BLaER1 treated with 17β-estradiol and CSF1 and Interleukin-3, amounts not matched to agents 10 nM and 100 nM (cell line): ENCODE measurements around the gene RIN1.

ENCODE experiments used
- H3K27ac ChIP-seq, 11 experiments: shearing (Covaris generic); formaldehyde crosslinking; 2 replicates each; pipeline ENCODE4 v1.8.1; 2022
- H3K27me3 ChIP-seq, 11 experiments: shearing (Covaris generic); formaldehyde crosslinking; 2 replicates each; pipeline ENCODE4 v1.8.1; 2022
- H3K36me3 ChIP-seq, 11 experiments: shearing (Covaris generic); formaldehyde crosslinking; 2 replicates each; pipeline ENCODE4 v1.8.1; 2022
- H3K4me1 ChIP-seq, 10 experiments: shearing (Covaris generic); formaldehyde crosslinking; 2 replicates each; pipeline ENCODE4 v1.8.1; 2022
- H3K4me2 ChIP-seq, 11 experiments: shearing (Covaris generic); formaldehyde crosslinking; 2 replicates each; pipeline ENCODE4 v1.8.1; 2022
- H3K4me3 ChIP-seq, 10 experiments: shearing (Covaris generic); formaldehyde crosslinking; 2 replicates each; pipeline ENCODE4 v1.8.1; 2022
- H3K9ac ChIP-seq, 11 experiments: shearing (Covaris generic); formaldehyde crosslinking; 2 replicates each; pipeline ENCODE4 v1.8.1; 2022
- H3K9me3 ChIP-seq, 11 experiments: shearing (Covaris generic); formaldehyde crosslinking; replicated peaks in 1 of 11; 2 replicates each; pipeline ENCODE4 v1.8.1; 2022
- H4K20me1 ChIP-seq, 11 experiments: shearing (Covaris generic); formaldehyde crosslinking; 2 replicates each; pipeline ENCODE4 v1.8.1; 2022
- Cebpa-rat ChIP-seq, 11 experiments: shearing (Covaris generic); IDR thresholded peaks; 2 replicates each; pipeline ENCODE4 v1.8.1; 2022

The RIN1 gene

GRCh38 chr11:66283461-66284105 is 52.7 kb downstream of the RIN1 start:
- peak overlapping the region in 4 of 11 experiments; percentile 26 to 62 (median 52); a peak in 4 of 22 replicates for H3K9ac ChIP-seq
- H3K36me3 ChIP-seq, result peaks cover 0 to 30% (median 14%) of the 10 kb centered on the region in 11 experiments; a peak in 14 of 22 replicates
- peaks cover 11 to 91% (median 46%) of the 10 kb centered on the region in 11 experiments; a peak in 20 of 22 replicates for H4K20me1 ChIP-seq
- H3K27ac ChIP-seq, result no peak overlapping the region
- peaks cover 24 to 72% (median 55%) of the 10 kb centered on the region in 10 experiments for H3K4me1 ChIP-seq
- no peak overlapping the region for H3K4me3 ChIP-seq
- peak overlapping the region in 6 of 11 experiments; percentile 62 to 86 (median 73); a peak in 8 of 22 replicates for H3K4me2 ChIP-seq
- H3K9me3 ChIP-seq, result no peaks in the 10 kb centered on the region
- TF ChIP-seq Cebpa-rat (IDR thresholded peaks at IDR 0.05), result no peak
- peaks cover 0 to 19% (median 11%) of the 10 kb centered on the region in 11 experiments; a peak in 13 of 22 replicates for H3K27me3 ChIP-seq

GRCh38 chr11:66282468-66283455 is 53.5 kb downstream of the RIN1 start:
- peaks cover 12 to 94% (median 49%) of the 10 kb centered on the region in 11 experiments for H4K20me1 ChIP-seq
- H3K36me3 ChIP-seq, result peaks cover 0 to 30% (median 14%) of the 10 kb centered on the region in 11 experiments; a peak in 14 of 22 replicates
- peak overlapping the region in 9 of 11 experiments; percentile 16 to 62 (median 47); a peak in 12 of 22 replicates for H3K9ac ChIP-seq
- peaks cover 0 to 20% (median 11%) of the 10 kb centered on the region in 11 experiments; a peak in 13 of 22 replicates for H3K27me3 ChIP-seq
- H3K4me2 ChIP-seq, result peak overlapping the region; percentile 16 to 86 (median 65)
- no peaks in the 10 kb centered on the region for H3K9me3 ChIP-seq
- peaks cover 20 to 67% (median 51%) of the 10 kb centered on the region in 10 experiments for H3K4me1 ChIP-seq
- peak overlapping the region in 3 of 11 experiments; percentile 18 to 49 (median 25); a peak in 3 of 22 replicates for H3K27ac ChIP-seq
- H3K4me3 ChIP-seq, result no peak overlapping the region
- no peak for TF ChIP-seq Cebpa-rat (IDR thresholded peaks at IDR 0.05)
